GM23248 (cell line): Measurements from ENCODE around the gene PABPN1L.

Experiments
- EZH2 ChIP-seq: fragments of 200-600 bp; sonication (generic); IDR thresholded peaks from 2 replicates; pipeline ENCODE4 v1.6.1; 2018; ENCODE audit warnings: antibody characterized with exemption, mild to moderate bottlenecking; ENCODE audit not compliant: insufficient read depth, poor library complexity, severe bottlenecking
- EZH2phosphoT487 ChIP-seq: fragments of 200-600 bp; sonication (generic); IDR thresholded peaks from 2 replicates; pipeline ENCODE4 v1.6.1; 2018; ENCODE audit warnings: antibody characterized with exemption, moderate library complexity, mild to moderate bottlenecking, low read depth; ENCODE audit not compliant: insufficient read depth

DNA sequence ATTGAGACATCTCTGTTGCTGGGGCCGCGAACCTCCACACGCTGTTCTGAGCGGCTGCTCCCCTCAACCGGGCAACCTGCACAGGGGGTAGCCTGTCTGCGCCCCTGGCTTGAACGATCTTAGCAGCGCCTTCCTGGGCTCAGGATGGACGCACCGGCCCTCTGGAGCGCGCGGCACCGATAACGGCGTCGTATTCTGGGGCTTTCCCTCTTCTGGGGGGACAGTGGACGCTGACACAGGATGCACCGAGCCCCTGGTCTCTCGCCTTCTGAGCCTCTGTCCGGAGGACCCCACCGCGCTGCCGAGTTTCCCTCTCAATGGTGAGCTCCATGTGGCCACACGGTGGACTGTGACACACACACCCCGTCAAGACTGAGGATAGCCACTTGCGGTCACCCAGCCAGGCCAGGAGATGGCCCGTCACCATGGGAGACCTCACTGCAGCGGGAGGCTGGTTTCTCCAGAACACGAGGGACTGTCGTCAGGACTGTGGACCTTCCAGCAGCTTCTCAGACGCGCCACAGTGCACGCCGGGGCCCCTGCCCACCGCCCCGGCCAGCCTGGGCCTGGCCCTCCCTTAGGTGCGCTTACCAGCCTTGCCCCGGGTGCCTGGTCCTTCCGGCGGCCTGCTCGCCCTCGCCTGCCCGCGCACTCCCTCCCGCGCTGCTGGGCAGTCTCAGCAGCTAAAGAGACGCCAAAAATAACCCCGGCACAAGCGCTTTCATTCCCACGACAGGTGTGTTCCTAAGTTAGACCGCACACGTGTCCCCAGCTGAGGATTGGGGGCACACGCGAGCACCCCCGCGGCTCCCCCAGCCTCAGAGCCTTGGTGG lies 30.0 kb upstream of the PABPN1L start:
- TF ChIP-seq EZH2 (no peak), EZH2phosphoT487 (no peak)
